HG02981 (cell line): Measurements from ENCODE around the gene GASK1A.

Source experiments
- ATAC-seq: cut with Tn5 transposase; IDR thresholded peaks from one replicate; pipeline ENCODE4 v1.9.1; 2021; ENCODE audit warnings: mild to moderate bottlenecking, moderate library complexity; ENCODE audit not compliant: unreplicated experiment

Gene GASK1A

DNA sequence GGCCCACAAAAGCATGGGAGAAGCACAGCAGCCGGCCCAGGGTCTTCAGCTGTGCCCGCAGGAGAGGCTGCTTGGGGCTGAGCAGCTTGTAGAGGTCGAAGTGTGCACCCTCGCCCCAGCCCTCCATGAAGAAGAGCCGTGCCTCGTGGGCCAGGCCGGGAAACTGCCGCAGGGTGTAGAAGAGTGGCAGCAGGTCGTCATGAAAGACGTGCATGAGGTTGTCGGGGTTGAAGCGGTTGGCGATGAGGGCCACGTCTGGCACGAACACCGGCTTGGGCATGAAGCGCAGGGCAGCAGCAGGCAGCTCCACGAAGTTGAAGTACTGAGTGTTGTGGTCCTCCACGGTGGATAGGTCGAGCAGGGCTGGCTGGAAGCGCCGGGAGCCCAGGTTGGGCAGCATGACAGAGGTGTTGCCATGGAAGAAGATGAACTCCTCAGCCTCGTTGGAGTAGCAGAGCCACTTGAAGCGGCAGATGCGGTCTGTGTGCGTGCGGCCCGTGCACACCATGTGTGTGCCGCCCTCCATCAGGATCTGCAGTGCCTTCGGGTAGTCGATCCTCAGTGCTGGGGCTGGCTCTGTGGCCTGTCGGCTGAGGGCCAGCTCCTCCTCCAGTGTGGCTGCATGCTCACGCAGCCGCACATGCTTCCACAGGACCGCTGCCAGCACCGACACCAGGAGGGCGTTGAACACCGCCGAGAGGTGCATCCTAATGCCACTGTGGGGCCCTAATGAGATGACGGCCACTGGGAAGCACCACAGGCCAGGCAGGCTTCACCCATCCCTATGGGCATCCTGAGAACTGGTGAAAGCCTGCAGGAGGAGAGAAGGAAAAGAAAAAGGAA is 101.8 kb downstream of the GASK1A start:
- ATAC-seq, result no peak

DNA sequence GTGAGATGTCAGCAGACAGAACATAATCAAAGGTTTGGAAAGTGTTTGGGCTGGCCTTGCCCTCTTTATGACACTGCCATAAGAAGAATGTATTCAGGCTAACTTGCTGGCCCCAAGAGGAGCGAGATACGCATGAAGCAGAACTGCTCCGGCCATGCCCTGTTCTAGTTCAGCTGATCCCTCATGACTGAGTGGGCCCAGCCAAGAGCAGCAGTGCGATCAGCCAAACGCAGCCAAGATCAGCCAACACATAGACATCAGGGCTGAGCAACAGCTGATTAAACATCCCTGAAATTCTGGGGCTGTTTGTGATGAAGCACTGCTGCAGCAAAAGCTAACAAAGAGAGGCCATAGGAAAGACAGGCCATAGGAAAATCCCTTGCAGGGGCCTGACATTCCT is 102.7 kb downstream of the GASK1A start:
- ATAC-seq, result no peak

DNA sequence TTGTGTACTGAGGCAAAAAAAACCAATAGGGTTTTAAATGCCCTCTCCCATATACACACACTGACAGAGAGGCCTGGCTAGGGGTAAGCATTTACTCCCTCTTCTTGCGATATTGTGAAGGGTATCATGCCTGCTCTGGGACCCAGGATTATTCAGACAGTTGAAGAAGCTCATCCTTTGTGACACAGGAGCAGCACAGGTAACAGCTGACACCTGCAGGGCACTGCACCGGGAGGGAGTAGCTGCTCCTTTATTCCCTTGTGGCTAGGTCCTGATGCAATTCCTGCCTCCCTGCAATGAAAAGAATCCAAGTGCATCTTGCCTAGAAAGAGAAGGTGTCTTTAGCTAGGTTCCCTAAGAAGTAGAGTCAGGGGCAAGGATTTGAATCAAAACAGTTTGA is 103.3 kb downstream of the GASK1A start:
- ATAC-seq, result no peak

DNA sequence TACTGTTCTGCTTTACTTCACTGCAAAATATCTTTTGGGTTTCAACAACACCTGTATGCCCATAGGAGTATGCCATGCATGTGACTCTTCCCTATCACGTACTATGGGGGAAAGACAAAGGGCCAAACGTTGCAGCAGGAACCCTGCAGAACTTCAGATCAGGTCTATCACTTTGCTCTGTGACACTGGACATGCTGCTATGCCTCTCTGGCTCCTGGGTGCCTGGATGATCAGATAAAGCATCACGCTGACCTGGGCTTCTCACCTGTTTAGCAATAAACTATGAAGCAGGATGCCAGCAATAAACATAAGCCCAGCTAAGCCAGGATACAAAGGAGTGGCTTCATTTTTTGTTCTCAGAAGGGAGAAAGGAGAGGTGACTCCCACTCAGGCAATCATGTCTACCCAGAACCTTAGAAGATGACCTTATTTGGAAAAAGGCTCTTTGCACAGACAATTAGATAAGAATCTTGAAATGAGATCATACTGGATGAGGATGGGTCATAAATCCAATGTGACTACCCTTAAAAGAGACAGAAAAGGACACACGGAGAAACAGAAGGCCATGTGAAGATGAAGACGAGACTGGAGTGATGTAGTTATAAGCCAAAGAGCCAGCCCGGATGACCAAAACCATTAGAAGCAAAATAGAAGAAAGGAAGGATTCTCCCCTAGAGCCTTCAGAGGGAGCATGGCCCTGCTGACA is 107.5 kb downstream of the GASK1A start:
- ATAC-seq, result no peak

DNA sequence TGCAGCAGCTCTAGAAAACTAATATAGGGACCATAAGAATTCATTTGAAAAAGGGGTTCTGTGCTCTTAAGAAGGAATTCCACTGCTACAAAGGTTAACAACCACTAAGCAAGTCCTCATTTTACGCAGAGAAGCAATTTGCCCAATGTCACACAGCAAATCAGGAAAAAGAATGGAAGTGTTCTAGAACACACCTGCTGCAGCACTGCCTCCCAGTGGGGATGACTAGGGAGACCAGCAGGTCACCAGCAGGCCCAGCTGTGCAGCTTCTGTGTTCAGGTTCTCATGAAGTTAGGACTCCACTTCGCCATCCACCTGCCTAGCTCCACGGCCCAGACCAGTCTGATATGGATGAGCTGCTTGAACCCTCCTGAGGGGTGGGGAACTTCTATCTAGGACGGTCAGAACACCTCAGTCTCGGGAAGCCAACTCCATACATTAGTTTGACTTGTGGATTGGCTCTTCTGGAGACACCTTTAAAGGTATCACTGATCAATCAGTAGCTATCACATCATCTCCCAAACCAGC is 108.2 kb downstream of the GASK1A start:
- no peak for ATAC-seq

DNA sequence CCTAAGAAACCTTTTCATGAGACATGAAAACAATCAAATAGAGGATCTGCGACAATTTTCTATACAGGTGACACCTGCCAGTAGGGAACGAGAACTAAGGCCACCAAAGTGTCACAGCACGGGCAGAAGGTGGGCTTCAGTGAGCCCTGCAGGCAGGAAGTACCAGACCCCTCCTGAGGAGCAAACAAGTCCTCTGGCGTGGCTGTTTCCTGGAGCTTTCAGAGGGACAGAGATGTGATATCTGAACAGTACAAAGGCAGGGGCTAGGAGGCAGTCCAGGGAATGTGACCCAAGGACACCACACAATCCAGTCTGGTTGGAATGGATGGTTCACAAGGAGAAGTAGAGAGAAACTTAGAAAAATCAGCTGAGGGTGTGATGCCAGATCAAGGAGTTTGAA is 110.0 kb downstream of the GASK1A start:
- ATAC-seq, result no peak

DNA sequence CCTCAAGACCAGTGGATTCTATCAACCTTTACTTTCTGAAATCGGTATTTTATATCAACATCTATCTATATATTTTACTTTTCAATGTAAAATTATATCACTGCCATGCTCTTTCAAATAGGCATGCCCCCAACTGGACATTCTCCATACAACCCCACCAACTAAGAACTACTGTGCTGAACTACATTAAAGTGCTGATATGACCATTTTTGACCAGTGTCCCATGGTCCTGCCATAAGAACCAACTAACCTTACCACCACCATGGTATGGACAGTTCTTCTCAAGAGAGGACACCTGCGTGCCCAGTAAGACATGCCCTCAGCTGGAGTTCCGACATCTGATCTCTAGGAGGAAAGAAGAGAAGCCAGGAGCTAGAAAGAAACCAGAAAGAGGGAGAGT is 111.1 kb downstream of the GASK1A start:
- no peak for ATAC-seq

DNA sequence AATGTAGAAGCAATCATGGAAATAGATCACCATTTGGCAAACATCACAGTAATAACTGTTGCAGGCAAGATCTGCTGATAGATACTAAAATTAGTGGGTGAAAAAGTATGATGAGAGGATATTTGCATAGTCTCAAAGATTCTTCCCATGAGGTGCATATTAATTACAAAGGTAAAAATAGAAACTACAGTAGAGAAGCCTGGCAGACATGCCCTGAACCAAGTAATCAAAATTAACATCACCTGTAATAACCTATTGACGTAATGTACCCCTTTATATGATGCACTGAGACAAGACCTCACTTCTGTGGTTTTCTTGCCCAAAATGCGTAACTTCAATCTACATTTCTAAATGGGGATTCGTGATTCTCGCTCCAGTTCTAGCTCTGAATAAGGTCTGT is 112.4 kb downstream of the GASK1A start:
- ATAC-seq, result no peak

DNA sequence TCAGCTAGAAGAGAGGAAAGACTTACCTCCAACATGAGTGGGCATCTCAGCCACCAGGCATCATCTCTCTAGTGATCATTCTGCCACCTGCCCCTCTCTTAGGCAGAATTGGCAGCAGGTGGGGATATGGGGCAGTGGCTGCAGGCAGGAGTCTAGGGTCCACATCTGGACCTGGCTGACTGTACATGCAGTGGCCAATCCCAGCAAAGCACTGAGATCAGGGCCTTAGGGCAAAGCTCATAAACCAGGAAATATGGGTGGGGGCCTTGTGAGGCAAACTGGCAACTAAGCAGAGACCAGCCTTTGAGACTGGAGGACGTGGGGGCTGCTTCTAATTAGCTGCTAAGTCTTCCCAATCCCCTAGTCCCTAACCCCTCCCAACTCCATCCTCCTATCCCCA is 113.9 kb downstream of the GASK1A start:
- ATAC-seq, result no peak

DNA sequence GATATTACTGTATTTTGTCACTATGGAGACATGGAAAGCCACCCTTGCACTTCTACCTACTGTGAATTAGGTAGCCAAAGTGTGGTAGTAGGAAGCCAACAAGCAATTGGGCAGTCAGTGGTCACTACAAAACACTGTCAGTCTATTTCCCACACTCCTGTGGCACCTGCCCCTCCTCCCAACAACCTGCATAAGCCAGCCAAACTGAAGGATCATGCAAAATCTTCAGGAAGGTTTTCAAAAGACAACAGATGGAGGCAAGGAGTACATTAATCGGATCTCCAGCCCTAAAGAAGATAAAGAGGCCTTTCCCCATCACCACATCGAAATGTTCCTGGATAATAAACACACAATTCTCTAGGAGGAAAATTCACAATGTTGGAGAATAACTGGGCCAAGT is 114.9 kb downstream of the GASK1A start:
- no peak for ATAC-seq

DNA sequence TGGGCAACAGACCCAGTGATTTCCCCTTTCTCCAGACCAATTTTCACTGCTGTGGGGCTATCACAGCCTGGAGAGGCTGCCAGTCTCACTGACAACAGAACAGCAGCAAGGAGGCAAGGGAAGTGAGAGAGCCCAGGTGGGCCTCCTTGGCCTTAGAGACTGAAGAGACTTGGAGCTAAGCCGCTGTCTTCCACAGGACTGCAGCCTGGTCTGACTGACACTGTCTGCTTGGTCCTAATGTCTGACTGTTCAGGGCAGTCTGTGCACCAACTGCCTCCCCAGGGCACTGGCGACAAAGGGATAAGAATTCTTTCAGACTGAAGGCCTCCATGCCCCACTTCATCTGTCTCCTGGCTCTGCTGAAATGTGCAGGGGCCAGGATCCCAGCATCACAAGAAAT is 115.3 kb downstream of the GASK1A start:
- ATAC-seq, result no peak

DNA sequence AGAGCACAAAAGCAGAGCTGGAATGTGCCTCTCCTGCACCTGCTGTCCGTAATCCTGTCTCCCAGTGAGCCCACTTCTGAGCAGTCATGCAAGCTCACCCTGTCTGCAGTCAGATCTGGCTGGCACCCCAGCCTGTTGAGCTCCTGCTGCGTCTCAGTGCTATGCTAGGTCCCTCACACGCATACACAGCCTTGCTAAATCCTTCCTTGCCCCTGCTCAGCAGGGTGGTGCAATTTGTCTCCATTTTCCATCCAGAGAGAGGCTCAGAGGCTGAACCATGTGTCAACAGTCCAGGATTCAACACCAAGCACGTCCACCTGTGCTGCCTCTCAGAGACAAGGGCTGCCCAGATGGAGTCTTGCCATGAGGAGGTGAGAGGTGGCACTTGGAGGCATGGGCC is 115.7 kb downstream of the GASK1A start:
- ATAC-seq, result no peak

DNA sequence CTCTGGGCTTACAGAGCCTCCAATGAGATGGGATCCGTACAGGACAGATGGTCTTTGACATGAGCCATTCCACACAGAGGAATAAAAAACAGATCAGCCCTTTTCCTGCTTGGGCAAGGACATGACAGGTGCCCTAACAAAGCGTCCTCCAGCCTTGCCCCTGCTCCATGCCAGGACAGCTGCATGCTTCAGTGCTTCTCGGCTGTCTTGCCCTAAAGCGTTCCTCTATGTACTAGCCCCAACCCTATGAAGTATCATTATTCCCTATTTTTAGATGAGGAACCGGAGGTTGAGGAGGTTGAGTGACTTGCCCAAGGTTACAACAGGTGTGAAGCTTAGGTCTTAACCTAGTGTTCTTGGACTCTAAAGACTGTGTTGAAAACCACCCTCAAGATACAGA is 116.3 kb downstream of the GASK1A start:
- ATAC-seq, result no peak

DNA sequence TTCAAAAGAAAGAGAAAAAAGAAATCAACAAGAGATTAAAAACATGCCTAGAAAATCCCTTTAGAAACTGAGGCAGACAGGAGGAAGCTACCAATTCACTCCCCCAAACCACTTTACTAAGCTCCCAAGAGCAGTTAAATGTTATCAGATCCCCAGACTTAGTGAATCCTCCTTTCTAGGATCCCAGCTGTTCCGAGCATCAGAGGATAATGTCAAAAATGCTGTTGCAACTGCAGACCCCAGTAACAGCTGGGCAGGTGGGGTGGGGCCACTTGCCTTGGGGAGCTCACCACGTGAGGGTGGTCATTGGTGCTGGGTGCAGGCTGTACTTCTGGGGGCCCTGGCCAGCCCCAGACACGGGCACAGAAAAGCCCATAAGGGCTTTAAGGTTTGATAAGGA is 117.7 kb downstream of the GASK1A start:
- no peak for ATAC-seq

DNA sequence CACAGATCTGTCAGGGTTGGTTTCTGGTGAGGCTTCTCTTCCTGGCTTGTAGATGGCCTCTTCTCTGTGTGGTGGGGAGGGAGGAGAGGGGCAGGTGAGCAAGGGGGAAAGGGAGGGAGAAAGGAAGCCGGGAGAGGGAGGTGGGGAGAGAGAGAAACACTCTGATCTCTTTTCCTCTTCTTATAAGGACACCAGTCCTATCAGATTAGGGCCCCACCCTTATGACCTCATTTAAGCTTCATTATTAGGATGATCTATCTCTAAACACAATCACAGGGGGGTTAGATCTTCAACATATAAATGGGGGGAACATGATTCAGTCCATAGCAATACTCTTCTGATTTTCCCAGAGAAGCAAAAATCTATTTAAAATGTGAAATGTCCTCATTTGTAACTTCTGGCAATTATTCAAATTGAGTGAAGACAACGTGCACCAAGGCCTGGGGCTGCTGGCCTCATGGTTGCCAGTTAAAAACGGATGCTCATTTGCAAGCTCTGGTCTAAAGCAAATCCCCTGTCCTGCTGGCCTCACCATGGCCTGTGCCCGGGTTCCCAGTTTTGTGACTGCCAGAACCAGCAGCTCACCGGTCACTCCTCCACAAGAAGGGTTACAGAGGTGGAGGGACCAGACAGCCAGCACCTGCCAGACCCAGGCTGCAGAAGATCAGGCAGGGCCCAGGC is 118.4 kb downstream of the GASK1A start:
- no peak for ATAC-seq

DNA sequence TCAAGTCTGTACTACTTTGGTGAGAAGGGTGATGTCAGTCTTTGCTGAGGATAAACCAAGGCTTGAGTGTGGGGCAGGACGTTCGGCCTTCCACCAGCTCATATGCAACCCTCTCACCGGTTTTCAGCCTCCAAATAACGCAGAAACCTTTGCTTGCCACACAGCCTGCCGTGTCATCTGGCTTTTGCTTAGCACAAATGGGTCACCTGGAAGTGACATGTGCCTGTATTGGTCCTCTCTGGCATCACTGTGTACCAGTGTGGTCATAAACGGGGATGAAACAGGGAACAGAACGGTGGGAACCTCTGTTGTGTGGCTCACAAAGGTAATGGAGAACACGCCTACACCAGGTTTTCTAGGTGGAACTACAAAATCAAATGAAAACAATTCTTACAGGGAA is 119.7 kb downstream of the GASK1A start:
- ATAC-seq, result no peak

DNA sequence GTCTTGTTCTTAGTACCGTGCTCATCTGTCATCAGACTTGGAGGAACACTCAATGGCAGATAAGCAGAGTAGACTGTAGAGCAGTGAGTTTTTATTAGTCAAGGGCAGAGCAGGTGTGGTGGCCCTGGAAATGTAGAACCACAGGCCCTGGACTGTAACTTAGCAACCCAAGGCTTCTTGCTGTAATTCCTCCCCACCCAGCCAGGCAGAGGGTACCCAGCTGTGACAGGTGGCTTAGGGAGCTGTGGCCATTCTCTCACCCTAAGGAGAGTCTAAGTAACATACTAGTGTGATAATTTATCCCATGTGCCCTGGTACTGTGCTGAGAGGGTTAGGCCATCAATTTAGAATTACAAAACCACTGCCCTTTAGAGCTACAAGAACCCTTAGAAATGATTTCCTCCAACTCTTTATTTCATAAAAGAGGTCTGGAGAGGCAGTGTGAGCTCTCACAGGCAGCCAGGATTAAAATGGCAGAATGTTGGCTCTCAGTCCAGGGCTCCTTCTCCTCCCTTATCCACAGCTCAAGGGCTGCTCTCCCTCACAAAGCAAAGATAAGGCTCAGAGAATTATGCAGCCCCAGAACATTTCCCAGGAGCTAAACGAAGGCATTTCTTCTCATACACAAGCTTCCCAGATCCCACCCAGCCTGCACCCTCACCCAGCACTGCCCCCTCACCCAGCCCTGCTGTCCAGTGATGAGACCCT is 123.8 kb downstream of the GASK1A start:
- ATAC-seq, result no peak

DNA sequence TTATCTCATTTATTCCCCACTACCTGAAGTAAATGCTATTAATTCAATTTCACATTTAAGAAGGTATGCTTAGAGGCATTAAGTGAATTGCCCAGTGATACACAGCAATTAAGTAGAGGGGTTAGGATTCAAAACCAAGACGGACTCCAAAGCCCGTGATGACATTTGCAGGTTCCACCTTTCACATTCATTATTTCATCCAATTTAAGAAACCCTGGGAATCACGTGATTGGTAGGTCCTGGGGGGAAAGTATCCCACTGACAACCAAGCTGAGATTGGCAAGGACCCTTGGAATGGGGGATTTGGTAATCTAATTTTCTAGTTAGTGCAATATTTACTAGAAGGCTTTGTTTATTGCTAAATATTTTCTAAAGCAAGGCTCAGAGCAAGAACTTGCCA is 124.9 kb downstream of the GASK1A start:
- ATAC-seq, result no peak

DNA sequence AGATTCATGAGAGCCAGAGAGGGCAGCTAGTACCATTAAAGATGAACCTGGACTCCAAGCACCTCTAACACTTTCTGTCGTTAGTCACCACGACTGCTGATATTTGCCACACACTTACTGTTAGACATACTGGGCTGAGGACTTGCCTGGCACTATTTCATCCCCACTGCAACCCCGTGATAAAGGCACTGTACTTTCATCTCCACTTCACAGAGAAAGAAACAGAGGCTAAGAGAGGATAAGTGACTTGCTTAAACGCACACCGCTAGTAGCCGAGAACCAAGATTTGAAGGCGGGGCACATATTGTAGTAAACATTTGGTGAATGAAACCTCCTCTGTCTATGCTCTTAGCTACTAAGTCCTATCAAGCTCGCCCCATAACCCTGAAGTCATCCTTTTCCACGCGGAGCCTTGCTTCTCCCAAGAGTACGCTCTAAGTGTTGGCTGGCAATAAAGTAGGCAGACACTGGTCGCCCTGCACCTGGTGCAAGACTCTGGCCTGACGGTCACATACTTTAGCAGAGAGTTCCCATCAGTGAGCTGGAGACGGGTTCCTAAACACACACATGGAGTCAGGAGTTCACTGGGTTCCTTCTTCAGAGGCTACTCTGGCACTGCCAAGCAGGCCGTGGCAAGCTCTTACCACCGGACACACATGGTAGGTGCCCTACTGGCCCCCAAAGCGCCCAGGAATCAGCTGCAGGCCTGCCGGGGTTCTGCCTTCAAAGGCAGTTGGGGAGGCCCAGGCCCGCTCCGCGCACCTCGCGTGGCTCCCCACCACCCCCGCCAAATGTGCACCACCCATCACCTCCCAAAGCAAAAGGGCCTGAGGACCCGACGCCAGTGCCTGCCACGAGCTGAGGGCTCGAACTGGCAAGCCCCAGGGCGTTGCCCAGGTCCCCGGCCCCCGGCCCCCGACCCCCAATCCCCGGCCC is 125.8 kb downstream of the GASK1A start:
- no peak for ATAC-seq
